HG03097 (cell line): ENCODE results near the gene PDCD1.
"Not testable (repeated sequence)": the region's sequence is repeated elsewhere in the genome, so short reads cannot be mapped to it uniquely, and the experiment has no call there.

Experiments used
- ATAC-seq: cut with Tn5 transposase; IDR thresholded peaks from one replicate; pipeline ENCODE4 v1.9.1; 2021; ENCODE audit not compliant: unreplicated experiment, low FRiP score

Gene PDCD1

DNA sequence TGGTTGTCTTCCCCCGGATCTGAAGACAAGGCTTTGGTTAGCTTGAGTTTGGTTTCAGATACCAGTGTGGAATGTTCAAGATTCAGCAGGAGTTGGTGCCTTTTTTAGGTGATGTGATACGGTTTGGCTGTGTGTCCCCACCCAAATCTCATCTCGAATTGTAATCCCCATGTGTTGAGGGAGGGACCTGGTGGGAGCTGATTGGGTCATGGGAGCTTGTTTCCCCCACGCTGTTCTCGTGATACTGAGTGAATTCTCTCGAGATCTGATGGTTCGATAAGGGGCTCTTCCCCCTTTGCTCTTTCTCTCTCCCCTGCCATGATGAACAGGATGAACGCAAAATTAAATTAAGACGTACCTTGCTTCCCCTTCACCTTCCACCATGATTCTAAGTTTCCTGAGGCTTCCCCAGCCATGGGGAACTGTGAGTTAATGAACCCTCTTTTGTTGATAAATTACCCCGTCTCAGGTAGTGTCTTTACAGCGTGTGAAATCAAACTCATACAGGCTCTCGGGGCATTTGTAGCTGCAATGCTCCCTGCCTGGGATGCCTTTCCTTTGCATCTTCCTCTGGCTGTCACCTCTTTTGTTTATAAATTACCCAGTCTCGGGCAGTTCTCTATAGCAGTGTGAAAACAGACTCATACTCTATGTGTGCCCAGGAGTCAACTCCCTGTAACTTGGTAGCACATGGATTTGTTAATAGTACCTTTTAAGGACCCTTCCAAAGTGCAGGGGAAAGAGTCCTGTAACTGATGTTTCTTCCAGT lies 21.3 kb downstream of the PDCD1 start:
- ATAC-seq = no peak

DNA sequence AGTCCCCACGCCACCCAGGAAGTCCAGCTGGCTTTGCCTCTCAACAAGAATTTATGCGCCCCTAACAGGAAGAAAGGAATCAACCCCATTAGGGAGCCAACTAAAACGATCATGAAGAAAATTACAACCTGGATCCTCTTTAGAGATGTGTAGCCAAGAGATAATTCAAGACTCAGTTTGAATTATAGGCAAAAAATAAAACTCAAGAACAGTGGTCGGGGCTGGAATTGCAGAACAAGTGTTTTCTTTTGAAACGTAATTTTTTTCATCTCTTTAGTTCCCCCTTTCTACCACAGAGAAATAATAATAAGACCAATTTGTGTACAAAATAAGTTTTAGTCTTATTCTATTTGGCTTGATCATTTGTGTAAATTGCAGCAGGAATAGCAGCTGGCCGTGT lies 22.4 kb downstream of the PDCD1 start:
- ATAC-seq = no peak

DNA sequence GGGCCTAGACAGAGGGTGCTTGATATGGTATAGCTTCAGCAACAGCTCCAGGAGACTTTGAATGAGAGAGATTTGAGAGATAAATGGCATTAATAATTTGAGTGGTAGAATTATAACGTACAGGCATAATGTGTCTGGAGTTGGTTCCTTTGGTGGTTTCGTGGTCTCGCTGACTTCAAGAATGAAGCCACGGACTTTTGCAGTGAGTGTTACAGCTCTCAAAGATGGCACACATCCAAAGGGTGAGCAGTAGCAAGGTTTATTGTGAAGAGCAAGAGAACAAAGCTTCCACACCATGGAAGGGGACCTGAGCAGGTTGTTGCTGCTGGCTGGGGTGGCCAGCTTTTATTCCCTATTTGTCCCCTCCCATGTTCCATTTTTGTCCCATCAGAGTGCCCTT lies 23.1 kb downstream of the PDCD1 start:
- no peak for ATAC-seq

DNA sequence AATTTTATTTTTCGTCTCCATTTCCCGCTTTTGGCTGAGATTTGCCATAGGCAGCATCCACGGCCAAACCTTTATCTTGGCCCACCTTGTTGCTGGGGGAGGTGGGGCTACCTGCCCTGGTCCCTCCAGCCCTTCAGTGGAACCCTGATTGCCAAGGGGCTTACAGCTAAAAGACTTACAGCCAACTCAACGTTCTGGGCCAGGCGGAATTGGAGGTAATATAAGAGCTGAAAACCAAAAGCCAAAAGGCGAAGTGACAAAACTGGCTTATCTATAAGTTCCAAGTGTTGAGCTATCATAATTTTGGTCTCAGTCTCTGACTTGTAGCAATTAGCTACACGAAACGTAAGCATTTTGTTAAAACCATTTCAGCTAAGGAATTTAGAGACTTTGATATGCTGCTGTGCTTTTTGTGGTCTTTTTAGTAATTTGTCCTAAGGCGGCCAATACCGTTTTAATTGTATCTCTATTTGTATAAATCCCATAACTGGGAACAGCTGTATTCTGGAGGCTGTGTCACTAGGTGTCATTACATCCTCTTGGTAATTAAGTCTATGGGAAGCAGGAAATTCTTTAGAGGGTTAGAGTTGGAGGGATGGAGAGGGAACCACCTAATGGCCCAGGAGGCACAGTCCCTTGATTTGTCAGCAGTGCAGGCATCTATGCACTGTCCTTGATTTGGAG lies 24.0 kb downstream of the PDCD1 start:
- ATAC-seq = no peak

DNA sequence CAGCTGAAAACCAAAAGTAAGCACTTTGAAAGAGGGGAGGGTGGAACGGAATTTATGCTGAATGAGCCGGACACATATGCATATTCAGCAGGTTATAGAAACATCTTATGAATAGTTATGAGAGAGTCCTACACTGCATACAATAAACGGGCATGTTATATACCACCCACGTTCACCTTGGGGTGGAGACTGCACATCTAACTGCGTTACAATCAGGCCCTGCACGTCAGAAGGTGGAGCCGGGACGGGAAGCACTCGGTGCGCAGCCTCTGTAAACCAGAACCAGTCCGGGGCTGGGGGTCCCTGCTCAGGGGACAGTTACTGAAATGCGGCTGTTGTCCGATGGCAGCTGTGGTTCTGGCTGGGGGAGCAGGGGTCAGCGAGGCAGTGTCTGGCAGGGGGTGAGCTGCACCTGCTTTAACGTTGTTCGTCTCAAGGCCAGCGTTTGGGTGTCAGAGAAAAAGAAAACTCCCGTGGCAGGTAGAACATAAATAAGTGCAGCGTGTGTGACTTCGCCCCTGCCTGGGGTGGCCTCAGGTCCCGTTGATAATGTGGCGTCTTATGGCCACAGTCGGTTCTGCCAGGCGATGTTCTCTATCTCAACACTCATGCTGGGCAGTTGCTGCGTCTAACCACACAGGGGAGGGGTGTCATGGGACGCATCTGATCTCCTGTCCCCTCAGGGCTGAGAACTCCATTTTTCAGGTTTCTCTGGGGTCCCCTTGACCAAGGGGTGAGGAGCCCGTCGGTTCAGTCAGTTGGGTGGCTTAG lies 24.8 kb downstream of the PDCD1 start:
- not testable (repeated sequence) for ATAC-seq

DNA sequence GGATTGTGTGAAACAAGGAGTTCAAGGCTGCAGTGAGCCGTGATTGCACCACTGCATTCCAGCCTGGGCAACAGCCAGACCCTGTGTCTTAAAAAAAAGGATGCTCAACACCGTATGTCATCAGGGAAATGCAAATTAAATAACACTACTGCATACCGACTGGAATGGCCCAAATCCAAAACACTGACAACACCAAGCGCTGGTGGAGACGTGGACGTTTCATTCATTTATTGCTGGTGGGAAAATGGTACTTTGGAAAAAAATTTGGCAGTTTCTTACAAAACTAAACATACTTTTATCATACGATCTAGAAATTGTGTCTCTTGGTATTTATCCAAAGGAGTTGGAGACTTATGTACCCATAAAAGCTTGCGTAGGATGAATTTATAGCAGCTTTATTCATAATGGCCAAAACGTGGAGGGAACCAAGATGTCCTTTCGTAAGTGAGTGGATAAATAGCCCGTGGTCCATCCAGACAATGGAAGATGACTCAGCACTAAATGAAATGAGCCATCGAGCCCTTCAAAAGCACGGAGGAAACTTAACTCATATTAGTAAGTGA lies 25.5 kb downstream of the PDCD1 start:
- no peak for ATAC-seq

DNA sequence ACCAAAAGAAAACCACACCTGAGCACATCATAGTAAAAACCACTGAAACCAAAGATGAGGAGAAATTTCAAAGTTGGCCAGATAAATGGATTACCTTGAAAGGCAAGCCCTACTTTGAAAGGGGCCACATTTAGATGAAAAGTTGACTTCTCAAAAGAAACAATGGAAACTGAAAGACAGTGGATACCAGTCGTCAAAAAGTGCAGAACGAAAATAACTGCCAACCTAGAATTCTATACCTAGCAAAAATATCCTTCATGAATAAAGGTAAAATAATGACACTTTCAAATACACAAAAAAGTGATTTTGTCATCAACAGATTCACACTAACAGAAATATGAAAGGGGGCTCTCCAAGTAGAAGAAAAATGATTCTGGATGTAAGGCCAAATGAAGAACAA lies 31.3 kb downstream of the PDCD1 start:
- no peak for ATAC-seq

DNA sequence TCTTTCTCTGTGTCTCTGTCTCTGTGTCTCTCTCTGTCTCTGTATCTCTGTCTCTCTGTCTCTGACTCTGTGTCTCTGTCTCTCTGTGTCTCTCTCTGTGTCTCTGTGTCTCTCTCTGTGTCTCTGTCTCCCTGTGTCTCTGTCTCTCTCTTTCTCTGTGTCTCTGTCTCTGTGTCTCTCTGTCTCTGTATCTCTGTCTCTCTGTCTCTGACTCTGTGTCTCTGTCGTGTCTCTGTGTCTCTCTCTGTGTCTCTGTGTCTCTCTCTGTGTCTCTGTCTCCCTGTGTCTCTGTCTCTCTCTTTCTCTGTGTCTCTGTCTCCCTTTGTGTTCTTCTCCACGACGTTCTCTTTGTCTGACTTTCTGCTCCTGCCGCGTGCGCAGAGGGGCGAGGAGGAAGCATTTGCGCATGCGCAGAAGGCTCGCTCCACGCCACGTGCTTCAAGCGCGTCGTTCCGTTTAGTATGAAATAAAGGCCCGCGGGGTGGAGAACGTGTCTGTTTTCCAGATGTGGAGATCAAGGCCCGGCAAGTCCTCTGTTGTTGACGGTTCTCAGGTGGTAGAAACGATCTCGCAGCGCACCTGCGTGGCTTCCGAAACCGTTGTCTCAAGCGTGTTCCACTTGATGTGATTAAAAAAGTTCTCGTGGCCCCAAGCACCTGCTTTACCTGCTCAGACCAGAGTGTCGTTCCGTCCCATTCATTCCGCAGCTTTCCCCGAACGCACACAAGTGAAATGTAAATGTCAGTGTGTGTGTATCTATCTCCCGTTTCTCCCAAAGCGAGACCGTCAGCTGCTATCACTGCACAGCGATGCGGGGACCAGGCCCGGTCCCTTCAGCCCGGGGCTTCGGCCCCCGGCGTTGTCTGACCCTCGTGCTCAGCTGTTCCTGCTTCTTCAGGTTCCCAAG lies 34.9 kb downstream of the PDCD1 start:
- not testable (repeated sequence) for ATAC-seq

DNA sequence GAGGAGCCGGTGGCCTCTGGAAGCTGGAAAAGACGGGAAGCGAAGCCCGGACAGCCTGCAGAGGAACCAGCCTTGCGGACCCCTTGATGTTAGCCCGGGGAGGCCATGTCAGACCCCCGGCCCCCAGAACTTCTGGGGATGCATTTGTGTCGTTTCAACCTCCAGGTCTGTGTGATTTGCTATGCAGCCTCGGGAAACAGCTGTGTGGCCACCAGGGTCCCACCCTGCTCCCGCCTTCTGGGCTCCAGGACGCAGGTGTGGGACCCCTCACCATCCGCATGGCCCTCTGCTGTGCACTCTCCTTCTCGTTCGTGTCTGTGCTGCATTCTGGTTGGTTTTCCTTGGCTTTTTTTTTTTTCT lies 36.5 kb downstream of the PDCD1 start:
- no peak for ATAC-seq

DNA sequence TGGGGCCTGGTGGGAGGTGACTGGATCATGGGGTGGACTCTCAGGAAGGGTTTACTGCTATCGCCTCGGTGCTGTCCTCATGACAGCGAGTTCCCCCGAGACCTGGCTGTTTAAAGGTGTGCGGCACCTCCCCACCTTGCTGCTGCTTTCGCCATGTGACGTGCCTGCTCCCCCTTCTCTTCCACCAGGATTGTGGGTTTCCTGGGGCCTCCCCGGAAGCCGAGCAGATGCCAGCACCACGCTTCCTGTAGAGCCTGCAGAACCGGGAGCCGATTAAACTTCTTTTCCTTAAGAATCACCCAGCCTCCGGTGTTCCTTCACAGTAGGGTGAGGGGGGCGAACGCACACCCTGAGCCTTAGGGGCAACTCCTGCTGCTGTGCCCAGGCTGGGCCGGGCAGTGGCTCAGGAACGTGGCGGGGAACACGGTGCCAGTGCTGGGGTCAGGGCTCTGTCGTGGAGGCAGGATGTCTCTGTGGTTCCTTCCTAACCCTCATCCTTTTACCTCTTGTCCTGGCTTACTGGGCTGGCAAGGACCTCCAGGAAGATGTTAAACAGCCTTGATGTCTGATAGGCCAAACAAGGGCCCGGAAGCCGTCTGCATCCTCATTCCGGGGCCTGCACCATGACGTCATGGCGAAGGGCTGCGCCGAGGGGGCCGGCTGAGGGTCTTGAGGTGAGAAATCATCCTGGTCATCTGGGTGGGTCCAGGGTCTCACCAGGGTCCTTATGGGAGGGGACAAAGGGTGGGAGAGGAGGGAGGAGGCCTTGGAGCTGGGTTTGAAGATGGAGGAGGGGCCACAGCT lies 37.0 kb downstream of the PDCD1 start:
- ATAC-seq = no peak

DNA sequence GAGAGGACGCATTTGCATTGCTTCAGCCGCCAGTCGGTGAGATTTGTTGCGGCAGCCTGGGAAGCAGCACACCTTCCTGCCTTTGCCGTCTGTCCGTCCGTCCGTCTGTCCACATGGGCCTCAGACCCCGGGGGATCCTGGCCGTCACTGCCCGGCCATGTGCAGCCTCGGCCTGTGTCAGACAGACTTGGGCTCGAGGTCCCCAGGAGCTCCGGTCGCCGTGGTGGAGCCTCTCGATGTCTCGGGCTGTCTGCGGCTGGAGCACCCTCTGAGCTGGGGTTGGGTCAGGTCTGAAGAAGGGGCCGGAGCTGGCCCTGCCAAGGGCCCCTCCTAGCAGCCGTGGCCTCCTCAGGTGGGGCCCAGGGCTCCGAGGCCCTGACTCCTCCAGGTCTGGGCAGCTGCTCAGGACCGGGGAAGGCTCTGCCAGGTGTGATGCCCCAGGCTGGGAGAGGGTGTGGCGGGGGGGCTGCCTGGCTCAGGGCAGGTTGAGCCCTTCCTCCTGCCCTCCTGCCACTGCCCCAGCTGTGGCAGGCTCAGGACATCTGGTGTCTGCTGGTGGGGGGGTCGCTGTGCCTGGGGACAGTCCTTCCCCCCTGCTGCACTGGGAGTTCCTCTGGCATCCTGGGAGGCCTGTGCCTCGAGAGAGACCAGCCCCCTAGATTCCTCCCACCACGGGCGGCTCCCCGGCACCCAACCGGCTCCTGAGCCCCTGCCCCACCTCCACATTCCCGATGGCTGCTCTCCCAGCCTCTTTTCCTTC lies 37.9 kb downstream of the PDCD1 start:
- ATAC-seq = no peak

DNA sequence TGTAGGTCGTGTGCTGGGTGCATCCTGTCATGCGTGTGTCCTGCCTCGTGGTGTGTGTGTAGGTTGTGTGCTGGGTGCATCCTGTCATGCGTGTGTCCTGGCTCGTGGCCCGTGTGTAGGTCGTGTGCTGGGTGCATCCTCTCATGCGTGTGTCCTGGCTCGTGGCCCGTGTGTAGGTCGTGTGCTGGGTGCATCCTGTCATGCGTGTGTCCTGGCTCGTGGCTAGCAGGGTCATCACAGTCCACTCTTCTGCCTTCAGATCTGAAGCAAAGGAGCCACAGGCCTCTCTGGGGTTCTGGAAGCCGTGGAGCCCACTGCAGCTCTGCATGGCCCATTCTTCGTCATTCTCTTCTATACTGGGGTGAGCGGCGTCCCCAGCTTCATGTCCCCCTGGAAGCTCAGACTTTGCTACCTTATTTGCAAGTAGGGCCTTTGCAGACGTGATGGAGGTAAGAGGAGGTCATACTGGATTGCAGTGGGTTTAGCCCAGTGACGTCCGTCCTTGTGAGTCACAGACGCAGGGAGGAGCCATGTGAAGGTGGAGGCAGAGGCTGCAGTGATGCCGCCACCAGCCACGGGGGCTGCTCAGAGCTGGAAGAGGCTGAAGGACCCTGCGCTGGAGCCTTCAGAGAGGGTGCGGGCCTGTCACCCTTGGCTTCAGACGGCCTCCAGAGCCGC lies 38.6 kb downstream of the PDCD1 start:
- ATAC-seq = not testable (repeated sequence)

DNA sequence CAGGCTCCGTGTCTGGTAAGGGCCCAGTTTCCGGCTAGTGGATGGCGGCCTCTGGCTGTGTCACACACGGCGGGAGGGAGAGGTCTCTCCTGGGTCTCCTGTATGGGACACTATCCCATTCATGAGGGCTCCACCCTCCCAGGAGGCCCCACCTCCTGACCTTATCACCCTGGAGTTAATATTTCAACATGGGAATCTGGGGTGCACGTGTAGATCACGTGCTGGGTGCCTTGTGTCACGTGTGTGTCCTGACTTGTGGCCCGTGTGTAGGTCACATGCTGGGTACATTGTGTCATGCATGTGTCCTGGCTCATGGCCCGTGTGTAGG lies 39.8 kb downstream of the PDCD1 start:
- no peak for ATAC-seq

DNA sequence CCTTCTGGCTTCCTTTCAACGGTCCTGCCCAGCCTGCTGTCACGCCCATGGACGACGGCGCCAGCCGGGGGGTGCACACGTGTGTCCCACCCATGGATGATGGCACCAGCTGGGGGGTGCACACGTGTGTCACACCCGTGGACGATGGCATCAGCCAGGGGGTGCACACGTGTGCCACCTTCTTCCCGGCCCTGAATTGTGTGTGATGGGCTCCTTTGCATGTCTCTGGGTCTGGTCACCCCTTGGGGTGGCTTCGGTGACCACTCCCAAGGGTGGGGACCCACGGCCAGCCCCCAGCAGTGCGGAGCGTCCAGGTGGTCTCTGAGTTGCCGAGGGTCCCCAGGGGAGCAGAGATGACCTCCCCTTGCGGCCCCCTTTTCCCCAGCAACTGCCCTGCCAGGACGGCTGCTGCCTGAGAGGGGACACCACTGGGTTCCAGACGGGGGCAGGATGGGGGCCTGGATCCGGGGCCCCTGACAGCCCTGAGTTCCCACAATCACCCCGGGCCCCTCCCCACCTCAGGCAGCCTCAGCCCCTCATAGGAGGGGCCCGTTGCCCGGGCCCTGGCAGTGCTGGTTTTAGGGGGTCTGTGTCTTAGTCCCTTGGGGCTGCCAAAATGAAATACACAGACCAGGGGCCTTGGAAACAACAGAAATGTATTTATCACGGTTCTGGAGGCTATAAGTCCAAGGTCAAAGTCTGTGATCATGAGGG lies 40.3 kb downstream of the PDCD1 start:
- ATAC-seq = no peak

DNA sequence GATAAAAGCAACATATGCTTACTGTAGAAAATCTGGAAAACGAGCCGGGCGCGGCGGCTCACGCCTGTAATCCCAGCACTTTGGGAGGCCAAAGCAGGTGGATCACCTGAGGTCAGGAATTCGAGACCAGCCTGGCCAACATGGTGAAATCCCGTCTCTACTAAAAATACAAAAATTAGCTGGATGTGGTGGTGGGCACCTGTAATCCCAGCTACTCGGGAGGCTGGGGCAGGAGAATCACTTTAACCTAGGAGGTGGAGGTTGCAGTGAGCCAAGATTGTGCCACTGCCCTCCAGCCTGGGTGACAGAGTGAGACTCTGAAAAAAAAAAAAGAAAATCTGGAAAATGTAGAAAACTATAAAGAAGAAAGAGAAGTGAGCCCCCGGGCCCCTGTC lies 40.9 kb downstream of the PDCD1 start:
- ATAC-seq = not testable (repeated sequence)

DNA sequence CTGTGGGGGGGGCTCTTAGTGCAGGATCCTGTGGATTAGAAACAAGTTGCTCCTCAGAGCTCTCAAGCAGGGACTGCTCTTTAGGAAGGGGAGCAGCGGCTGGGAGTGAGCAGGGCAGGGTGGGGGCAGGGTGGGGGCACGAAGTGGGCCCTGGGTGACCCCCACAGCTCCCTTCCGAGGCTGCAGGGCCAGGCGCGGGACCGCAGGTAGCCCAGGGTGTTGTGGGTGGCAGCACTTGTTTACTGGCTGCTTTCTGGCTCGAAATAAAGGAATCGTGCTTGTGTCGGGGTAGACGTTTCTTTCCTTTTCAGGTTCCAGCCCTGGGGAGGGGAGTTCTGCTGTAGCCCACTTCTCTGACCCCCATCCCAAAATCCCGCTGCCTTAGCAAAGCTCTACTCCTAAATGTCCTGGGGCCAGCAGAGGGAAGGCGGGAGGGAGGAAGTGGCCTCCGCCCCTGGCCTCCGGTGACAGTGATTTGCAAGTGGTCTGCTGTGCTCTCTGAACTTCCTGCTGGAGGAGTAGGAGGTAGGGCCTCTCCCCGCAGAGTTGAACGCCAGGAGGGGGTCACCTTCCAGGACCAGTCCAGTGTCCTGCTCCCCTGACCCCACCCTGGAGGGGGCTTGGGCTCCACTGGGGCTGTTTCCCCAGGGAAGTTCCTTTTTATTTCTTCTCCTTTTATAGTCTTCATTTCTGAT lies 41.4 kb downstream of the PDCD1 start:
- ATAC-seq = no peak

DNA sequence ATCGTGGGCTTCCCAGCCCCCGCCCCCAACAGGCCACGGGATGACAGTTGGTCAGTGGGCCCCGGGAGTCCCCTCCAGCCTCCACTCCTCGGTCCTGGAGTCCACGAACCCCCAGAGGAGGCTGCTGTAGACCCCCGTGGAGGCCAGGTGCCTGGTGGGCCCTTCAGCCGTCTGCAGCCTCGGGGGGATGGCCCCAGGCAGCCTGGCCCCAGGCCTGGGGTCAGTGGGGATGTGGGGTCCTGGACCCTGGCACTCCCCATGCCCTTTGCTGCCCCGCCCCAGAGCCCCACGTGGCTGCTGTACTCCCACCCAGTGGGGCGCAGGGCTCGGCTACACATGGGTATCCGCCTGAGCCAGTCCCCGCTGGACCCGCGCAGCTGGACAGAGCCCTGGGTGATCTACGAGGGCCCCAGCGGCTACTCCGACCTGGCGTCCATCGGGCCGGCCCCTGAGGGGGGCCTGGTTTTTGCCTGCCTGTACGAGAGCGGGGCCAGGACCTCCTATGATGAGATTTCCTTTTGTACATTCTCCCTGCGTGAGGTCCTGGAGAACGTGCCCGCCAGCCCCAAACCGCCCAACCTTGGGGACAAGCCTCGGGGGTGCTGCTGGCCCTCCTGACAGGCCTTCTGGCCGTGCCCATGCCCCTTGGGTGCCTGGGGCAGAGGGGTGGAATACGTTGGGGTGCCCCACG lies 42.1 kb downstream of the PDCD1 start:
- ATAC-seq = no peak
